IMR-90 (cell line): Measurements from ENCODE around the gene ZNF546. TPM values are rescaled to one million over a fixed set of nuclear protein-coding genes. Genes with fewer than 3 reads are reported as not detected.
"Not testable (repeated sequence)": the region's sequence is repeated elsewhere in the genome, so short reads cannot be mapped to it uniquely, and the experiment has no call there.

Source experiments
- ATAC-seq: fragments of 200-7000 bp; cut with Tn5 transposase; 2 replicates; pipeline ENCODE4 v1.9.1; 2020; ENCODE audit warnings: low read depth, mild to moderate bottlenecking, moderate library complexity
- BruUV-seq: library from RNA; stranded (reverse); fragments of 400-500 nt; replicated peaks from 2 replicates; lab custom pipeline; 2021; lab: Mats Ljungman, UMichigan
- CTCF ChIA-PET: fragments of 300-600 bp; formaldehyde crosslinking; extraction: SDS; loops from one replicate; lab custom pipeline; 2021; ENCODE audit warnings: antibody characterized with exemption; lab: Yijun Ruan, JAX
- POLR2A ChIA-PET: fragments of 300-600 bp; sonication (Branson Sonifier 250); formaldehyde crosslinking; loops from one replicate; lab custom pipeline; 2022; ENCODE audit warnings: antibody characterized with exemption; ENCODE audit not compliant: unreplicated experiment; lab: Charles Lee
- DNase-seq: peaks from one replicate; pipeline ENCODE4 v3.0.0; 2013
- H2AFZ ChIP-seq: replicated peaks from 2 replicates; pipeline ENCODE3; 2013; ENCODE audit warnings: low read length, mild to moderate bottlenecking; ENCODE audit not compliant: poor library complexity
- H2AK5ac ChIP-seq: 2 replicates; pipeline ENCODE4 v1.6.1; 2013; ENCODE audit warnings: low read depth, low read length, inconsistent platforms
- H2AK9ac ChIP-seq: replicated peaks from 2 replicates; pipeline ENCODE3; 2013; ENCODE audit warnings: mild to moderate bottlenecking, low read depth, low read length, moderate library complexity; ENCODE audit not compliant: poor library complexity
- H2BK120ac ChIP-seq: 2 replicates; pipeline ENCODE4 v1.6.1; 2013; ENCODE audit warnings: low read depth, low read length, inconsistent platforms
- H2BK15ac ChIP-seq: 3 replicates; pipeline ENCODE4 v1.6.1; 2013; ENCODE audit warnings: low read depth, low read length, inconsistent platforms
- H2BK20ac ChIP-seq: 2 replicates; pipeline ENCODE4 v1.6.1; 2013; ENCODE audit warnings: low read depth, mild to moderate bottlenecking, inconsistent platforms, low read length, moderate library complexity
- H2BK5ac ChIP-seq: 2 replicates; pipeline ENCODE4 v1.6.1; 2013; ENCODE audit warnings: mild to moderate bottlenecking, low read depth, low read length, inconsistent platforms; ENCODE audit not compliant: poor library complexity, severe bottlenecking
- H3K14ac ChIP-seq: replicated peaks from 2 replicates; pipeline ENCODE4 v1.6.1; 2013; ENCODE audit warnings: low read depth, low read length, inconsistent platforms
- H3K18ac ChIP-seq: 2 replicates; pipeline ENCODE4 v1.6.1; 2013; ENCODE audit warnings: low read depth, low read length, control low read depth
- H3K23ac ChIP-seq: 2 replicates; pipeline ENCODE4 v1.6.1; 2013; ENCODE audit warnings: low read depth, low read length, inconsistent platforms
- H3K27ac ChIP-seq: 2 replicates; pipeline ENCODE4 v1.5.1; 2013; ENCODE audit warnings: mild to moderate bottlenecking, control low read depth, low read length; ENCODE audit not compliant: insufficient read depth
- H3K27me3 ChIP-seq: 2 replicates; pipeline ENCODE4 v1.6.1; 2013; ENCODE audit warnings: low read length; ENCODE audit not compliant: control insufficient read depth, insufficient read depth
- H3K36me3 ChIP-seq: 2 replicates; pipeline ENCODE4 v1.6.1; 2013; ENCODE audit warnings: low read length, mixed read lengths; ENCODE audit not compliant: control insufficient read depth, insufficient read depth
- H3K4ac ChIP-seq: 2 replicates; pipeline ENCODE4 v1.6.1; 2013; ENCODE audit warnings: low read depth, low read length, inconsistent platforms
- H3K4me1 ChIP-seq: 2 replicates; pipeline ENCODE4 v1.6.1; 2013; ENCODE audit warnings: low read length, mixed read lengths; ENCODE audit not compliant: control insufficient read depth, insufficient read depth
- H3K4me2 ChIP-seq: 2 replicates; pipeline ENCODE4 v1.6.1; 2013; ENCODE audit warnings: low read depth, mild to moderate bottlenecking, control low read depth, low read length, moderate library complexity
- H3K4me3 ChIP-seq: 2 replicates; pipeline ENCODE4 v1.5.1; 2013; ENCODE audit warnings: low read depth, mild to moderate bottlenecking, control low read depth, low read length, moderate library complexity; ENCODE audit not compliant: insufficient read depth
- H3K56ac ChIP-seq: 2 replicates; pipeline ENCODE4 v1.6.1; 2013; ENCODE audit warnings: low read length, inconsistent platforms; ENCODE audit not compliant: insufficient read depth; ENCODE audit errors: extremely low read depth
- H3K79me1 ChIP-seq, 2 experiments: 2 replicates each; pipeline ENCODE4 v1.6.1; 2013; ENCODE audit warnings: low read length in 2 of 2, inconsistent platforms in 1 of 2, low read depth in 1 of 2
- H3K9ac ChIP-seq: 2 replicates; pipeline ENCODE4 v1.6.1; 2013; ENCODE audit warnings: low read depth, low read length, control low read depth
- H3K9me1 ChIP-seq: 2 replicates; pipeline ENCODE4 v1.6.1; 2013; ENCODE audit warnings: low read length, inconsistent platforms; ENCODE audit not compliant: insufficient read depth
- H3K9me3 ChIP-seq: 2 replicates; pipeline ENCODE4 v1.6.1; 2013; ENCODE audit warnings: low read length; ENCODE audit not compliant: control insufficient read depth, insufficient read depth
- H4K20me1 ChIP-seq: 2 replicates; pipeline ENCODE4 v1.6.1; 2013; ENCODE audit warnings: low read length, inconsistent platforms; ENCODE audit not compliant: insufficient read depth
- H4K5ac ChIP-seq: 2 replicates; pipeline ENCODE4 v1.6.1; 2013; ENCODE audit warnings: mild to moderate bottlenecking, low read depth, low read length, control low read depth
- H4K8ac ChIP-seq, 2 experiments: 2 replicates each; pipeline ENCODE4 v1.6.1; 2013; ENCODE audit warnings: low read depth in 2 of 2, low read length in 2 of 2, control low read depth in 1 of 2, inconsistent platforms in 1 of 2
- H4K91ac ChIP-seq: 2 replicates; pipeline ENCODE4 v1.6.1; 2013; ENCODE audit warnings: low read depth, low read length, inconsistent platforms; ENCODE audit not compliant: insufficient read depth
- BHLHE40 ChIP-seq: fragments of 150-350 bp; IDR thresholded peaks from 2 replicates; pipeline ENCODE4 v1.6.1; 2016; ENCODE audit warnings: mild to moderate bottlenecking, low read depth, low read length
- CHD1 ChIP-seq: IDR thresholded peaks from 2 replicates; pipeline ENCODE4 v1.6.1; 2012; ENCODE audit warnings: low read depth, low read length, improper control_type of control experiment
- ELK1 ChIP-seq: fragments of 150-350 bp; IDR thresholded peaks from 2 replicates; pipeline ENCODE4 v1.6.1; 2016; ENCODE audit warnings: low read depth, mild to moderate bottlenecking, low read length, moderate library complexity, borderline replicate concordance
- POLR2A ChIP-seq: IDR thresholded peaks from 2 replicates; pipeline ENCODE4 v1.6.1; 2012; ENCODE audit warnings: mild to moderate bottlenecking, low read depth, low read length
- RAD21 ChIP-seq: IDR thresholded peaks from 2 replicates; pipeline ENCODE4 v1.6.1; 2012; ENCODE audit warnings: low read length, improper control_type of control experiment
- SMC3 ChIP-seq: fragments of 150-350 bp; IDR thresholded peaks from 2 replicates; pipeline ENCODE4 v1.6.1; 2016; ENCODE audit warnings: low read depth, mild to moderate bottlenecking, antibody characterized with exemption, low read length, moderate library complexity
- WGBS, 2 experiments: methylation state at CpG; one replicate each; pipeline versions ENCODE4 v1.1.5 to v1.1.7; 2013; ENCODE audit warnings: missing lambda C conversion rate in 2 of 2; ENCODE audit not compliant: insufficient read length in 1 of 2; ENCODE audit errors: extremely low coverage in 2 of 2; 5-methylcytosine and 5-hydroxymethylcytosine counted together
- dilution Hi-C: fragments of 300-500 bp; cut with HindIII; formaldehyde crosslinking; loops from one replicate; pipeline ENCODE4 v1.14.3; 2018; ENCODE audit warnings: low sequenced_read_pairs; ENCODE audit not compliant: unreplicated experiment
- in situ Hi-C: fragments of 300-500 bp; cut with MboI; formaldehyde crosslinking; loops from 3 replicates; pipeline ENCODE4 v1.14.3; 2019; ENCODE audit warnings: low sequenced_read_pairs, inconsistent platforms, mixed read lengths
- intact Hi-C: fragments of 100-400 bp; cut with micrococcal nuclease; formaldehyde crosslinking; loops from 2 replicates; pipeline ENCODE4 v1.10.0; 2022
- polyA plus RNA-seq, 3 experiments: library from polyadenylated mRNA; depleted of rRNA; stranded (reverse); fragments of >200 nt; gene quantifications; 2 replicates each; pipeline ENCODE4 v1.2.3, GENCODE V29; 2012; ENCODE audit warnings: low replicate concordance in 1 of 3
- total RNA-seq: library from RNA; depleted of rRNA; stranded (reverse); fragments of >200 nt; gene quantifications from 2 replicates; pipeline ENCODE4 v1.2.3, GENCODE V29; 2012
- TF ChIP-seq, protein P1 (sequence below): conservative IDR thresholded peaks from 2 replicates; pipeline ENCODE4 v1.5.1; 2012; ENCODE audit warnings: mild to moderate bottlenecking, low read depth, low read length, improper control_type of control experiment

ZNF546 gene
- total and polyA plus RNA-seq, 2 of the 4 experiments (the other 2 are of a cell fraction) = 1.6 to 6.5 TPM

GRCh38 chr19:39953915-39954314 lies 42.9 kb upstream of the ZNF546 start:
- Histone ChIP-seq H2BK5ac (no peak overlapping the region), H3K18ac (no peak overlapping the region), H3K4me2 (no peak overlapping the region), H3K9me1 (no peaks in the 10 kb centered on the region), H3K36me3 (no peaks in the 10 kb centered on the region), H2BK15ac (no peak overlapping the region), H4K91ac (no peak overlapping the region), H3K56ac (no peak overlapping the region), H2AK9ac (no peak overlapping the region), H3K14ac (no peak overlapping the region), H4K5ac (no peak overlapping the region), H3K27ac (no peak overlapping the region), H2BK20ac (no peak overlapping the region), H3K4me1 (no peaks in the 10 kb centered on the region), H3K27me3 (0 out of 2 replicates have a peak, but pooled peaks cover 2% of the 10 kb centered on the region), H3K4ac (no peak overlapping the region), H3K23ac (no peak overlapping the region), H2AFZ (no peak overlapping the region), H2BK120ac (no peak overlapping the region), H2AK5ac (no peak overlapping the region), H4K20me1 (no peaks in the 10 kb centered on the region), H3K79me1 (no peaks in the 10 kb centered on the region), H4K8ac (no peak overlapping the region), H3K9ac (no peak overlapping the region), H3K9me3 (no peaks in the 10 kb centered on the region), H3K4me3 (no peak overlapping the region)
- dilution Hi-C loops (no loop called here), in situ Hi-C loops (no loop called here), intact Hi-C loops (no loop called here)
- no peak for ATAC-seq
- BruUV-seq = no TSS peak
- TF ChIP-seq RAD21 = no peak
- TF ChIP-seq ELK1 = no peak
- TF ChIP-seq, protein P1, sequence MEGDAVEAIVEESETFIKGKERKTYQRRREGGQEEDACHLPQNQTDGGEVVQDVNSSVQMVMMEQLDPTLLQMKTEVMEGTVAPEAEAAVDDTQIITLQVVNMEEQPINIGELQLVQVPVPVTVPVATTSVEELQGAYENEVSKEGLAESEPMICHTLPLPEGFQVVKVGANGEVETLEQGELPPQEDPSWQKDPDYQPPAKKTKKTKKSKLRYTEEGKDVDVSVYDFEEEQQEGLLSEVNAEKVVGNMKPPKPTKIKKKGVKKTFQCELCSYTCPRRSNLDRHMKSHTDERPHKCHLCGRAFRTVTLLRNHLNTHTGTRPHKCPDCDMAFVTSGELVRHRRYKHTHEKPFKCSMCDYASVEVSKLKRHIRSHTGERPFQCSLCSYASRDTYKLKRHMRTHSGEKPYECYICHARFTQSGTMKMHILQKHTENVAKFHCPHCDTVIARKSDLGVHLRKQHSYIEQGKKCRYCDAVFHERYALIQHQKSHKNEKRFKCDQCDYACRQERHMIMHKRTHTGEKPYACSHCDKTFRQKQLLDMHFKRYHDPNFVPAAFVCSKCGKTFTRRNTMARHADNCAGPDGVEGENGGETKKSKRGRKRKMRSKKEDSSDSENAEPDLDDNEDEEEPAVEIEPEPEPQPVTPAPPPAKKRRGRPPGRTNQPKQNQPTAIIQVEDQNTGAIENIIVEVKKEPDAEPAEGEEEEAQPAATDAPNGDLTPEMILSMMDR = no peak
- TF ChIP-seq BHLHE40 = no peak
- TF ChIP-seq SMC3 = no peak
- TF ChIP-seq CHD1 = no peak
- no peak for TF ChIP-seq POLR2A
- ChIA-PET POLR2A (no interaction called here), CTCF (no interaction called here)
- no peak for DNase-seq
- no CpG with 5 or more reads among the region's 7 CpGs for WGBS, 2 experiments

DNA sequence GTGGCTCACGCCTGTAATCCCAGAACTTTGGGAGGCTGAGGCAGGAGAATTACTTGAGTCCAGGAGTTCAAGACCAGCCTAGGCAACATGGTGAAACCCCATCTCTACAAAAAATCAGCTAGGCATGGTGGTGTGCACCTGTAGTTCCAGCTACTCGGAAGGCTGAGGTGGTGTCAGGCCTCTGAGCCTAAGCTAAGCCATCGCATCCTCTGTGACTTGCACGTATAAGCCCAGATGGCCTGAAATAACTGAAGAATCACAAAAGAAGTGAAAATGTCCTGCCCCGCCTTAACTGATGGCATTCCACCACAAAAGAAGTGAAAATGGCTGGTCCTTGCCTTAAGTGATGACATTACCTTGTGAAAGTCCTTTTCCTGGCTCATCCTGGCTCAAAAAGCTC lies 39.0 kb upstream of the ZNF546 start:
- intact Hi-C loops, H3K27ac ChIP-seq: not testable (repeated sequence)

More for the DNA sequence above, 39.0 kb upstream of the ZNF546 start:
- CTCF ChIA-PET = interaction anchor here (0.8 kb wide), 1 partner anchor 13 kb away, joined by 4 read pairs; the partner anchor contains the start of gene PSMC4
- H3K9me1 ChIP-seq, DNase-seq, H3K18ac ChIP-seq, in situ Hi-C loops, H3K79me1 ChIP-seq, H4K20me1 ChIP-seq, H3K23ac ChIP-seq, H3K4me1 ChIP-seq, H3K9me3 ChIP-seq, H2AK9ac ChIP-seq, H4K91ac ChIP-seq, H4K5ac ChIP-seq, dilution Hi-C loops, H3K4ac ChIP-seq, H2AFZ ChIP-seq, H2AK5ac ChIP-seq, H3K14ac ChIP-seq, H3K56ac ChIP-seq, H4K8ac ChIP-seq, H3K9ac ChIP-seq, H3K36me3 ChIP-seq, H3K4me3 ChIP-seq, BruUV-seq, POLR2A ChIA-PET, H2BK5ac ChIP-seq, H2BK15ac ChIP-seq, H2BK120ac ChIP-seq, H3K27me3 ChIP-seq, H3K4me2 ChIP-seq, H2BK20ac ChIP-seq, ATAC-seq: not testable (repeated sequence)
- WGBS, 2 experiments = 17% methylated on average over 1 of the region's 5 CpGs; no CpG with 5 or more reads in 1 of the 2 experiments
